Skeletal muscle cell (primary cell): ENCODE results near the gene CACNA1D.

Source experiments
- DNase-seq: peaks from one replicate; pipeline ENCODE4 v3.0.0-alpha.2; 2010; ENCODE audit warnings: low read depth
- H3K4me3 ChIP-seq: 2 replicates; pipeline ENCODE4 v1.5.1; 2011; ENCODE audit warnings: low read depth, mild to moderate bottlenecking, control low read depth, low read length, moderate library complexity

Gene CACNA1D

DNA sequence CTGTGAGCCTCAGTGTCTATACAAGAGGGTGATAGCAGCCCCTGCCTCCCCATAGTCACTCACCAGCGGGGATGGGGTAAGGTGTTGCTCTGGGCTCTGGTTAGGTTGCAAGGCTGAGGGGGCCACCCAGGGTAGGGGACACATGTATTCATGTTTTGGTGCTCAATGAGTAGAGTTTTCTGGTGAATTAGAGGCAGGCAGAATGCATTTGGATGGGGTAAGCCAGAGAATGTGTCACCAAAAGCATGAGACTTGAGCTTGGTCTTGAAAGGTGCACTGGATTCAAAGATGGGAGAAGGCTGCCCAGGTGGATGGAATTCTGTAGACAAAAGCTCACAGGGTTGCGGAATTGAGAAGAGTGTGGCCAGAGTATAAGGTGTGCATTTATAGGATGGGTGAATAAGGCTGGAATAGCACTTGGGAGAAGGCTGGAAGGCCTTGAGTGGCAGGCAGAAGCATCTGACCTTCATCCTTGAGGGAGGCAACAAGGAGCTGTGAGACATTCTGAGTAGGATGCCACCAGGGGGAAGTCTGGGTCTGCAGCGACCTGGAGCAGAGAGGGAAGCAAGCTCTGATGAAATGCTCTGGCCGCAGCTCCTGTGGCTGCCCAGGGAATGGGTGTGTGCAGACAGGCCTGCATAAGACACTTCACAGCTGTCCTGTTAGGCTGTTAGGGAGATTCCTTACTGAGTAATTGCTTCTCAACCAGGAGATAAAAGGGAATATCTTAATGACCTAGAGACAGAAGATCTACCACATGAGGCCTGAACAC, 202.2 kb downstream of the CACNA1D start:
- H3K4me3 ChIP-seq, result no peak overlapping the region
- DNase-seq, result no peak

GRCh38 chr3:53700441-53700840, 206.0 kb downstream of the CACNA1D start:
- no peak overlapping the region for H3K4me3 ChIP-seq
- DNase-seq, result no peak

- DNase-seq, result no peak
- no peak overlapping the region for H3K4me3 ChIP-seq
Observed at GRCh38 chr3:53702776-53703530, 208.5 kb downstream of the CACNA1D start.

DNA sequence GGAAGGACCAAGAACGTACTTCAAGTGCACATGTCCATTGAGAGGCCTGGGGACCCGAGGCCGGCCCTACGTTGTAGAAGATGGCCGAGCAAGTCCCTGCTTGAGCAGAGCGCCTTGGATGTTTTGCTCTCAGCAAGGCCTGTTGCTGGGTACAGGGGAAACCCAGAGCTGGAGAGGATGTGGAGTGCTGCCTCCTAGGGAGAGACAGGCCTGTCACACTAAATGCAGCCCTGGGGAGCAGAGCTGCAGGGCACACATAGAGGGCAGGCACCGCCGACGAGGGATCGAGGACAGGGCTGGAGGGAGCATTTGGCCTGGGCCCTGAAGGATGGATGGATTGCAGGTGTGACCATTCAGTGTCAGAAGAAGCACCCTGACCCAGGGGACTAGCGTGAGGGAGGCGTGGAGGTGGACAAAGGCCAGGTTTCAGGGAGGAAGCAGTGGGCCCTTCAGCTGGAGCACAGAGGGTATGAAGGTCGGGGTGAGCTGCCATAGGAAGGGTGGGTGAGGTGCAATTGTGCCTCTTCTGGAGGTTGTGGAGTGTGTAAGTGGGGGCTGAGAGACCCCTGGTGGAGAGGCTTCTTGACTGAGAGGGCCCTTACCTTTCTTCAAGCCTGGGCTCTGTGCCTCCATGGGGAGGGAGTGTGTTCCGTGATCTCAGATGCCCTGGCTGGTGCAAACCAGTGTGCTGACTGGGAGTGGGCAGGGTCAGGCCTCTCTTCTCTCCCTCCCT, 209.4 kb downstream of the CACNA1D start:
- H3K4me3 ChIP-seq, result no peak overlapping the region
- DNase-seq, result no peak

- H3K4me3 ChIP-seq, result no peak overlapping the region
- DNase-seq, result no peak
Observed at GRCh38 chr3:53704363-53704725, 209.9 kb downstream of the CACNA1D start.

- DNase-seq, result no peak
Observed at GRCh38 chr3:53705024-53705745, 210.8 kb downstream of the CACNA1D start.

GRCh38 chr3:53705774-53706173, 211.4 kb downstream of the CACNA1D start:
- no peak overlapping the region for H3K4me3 ChIP-seq
- no peak for DNase-seq

More at GRCh38 chr3:53705024-53705745, 210.8 kb downstream of the CACNA1D start:
- no peak overlapping the region for H3K4me3 ChIP-seq

- no peak overlapping the region for H3K4me3 ChIP-seq
- DNase-seq, result no peak
Observed at GRCh38 chr3:53707222-53707621, 212.8 kb downstream of the CACNA1D start.

- no peak for DNase-seq
- H3K4me3 ChIP-seq, result no peak overlapping the region
Observed at GRCh38 chr3:53708001-53708621, 213.7 kb downstream of the CACNA1D start.

DNA sequence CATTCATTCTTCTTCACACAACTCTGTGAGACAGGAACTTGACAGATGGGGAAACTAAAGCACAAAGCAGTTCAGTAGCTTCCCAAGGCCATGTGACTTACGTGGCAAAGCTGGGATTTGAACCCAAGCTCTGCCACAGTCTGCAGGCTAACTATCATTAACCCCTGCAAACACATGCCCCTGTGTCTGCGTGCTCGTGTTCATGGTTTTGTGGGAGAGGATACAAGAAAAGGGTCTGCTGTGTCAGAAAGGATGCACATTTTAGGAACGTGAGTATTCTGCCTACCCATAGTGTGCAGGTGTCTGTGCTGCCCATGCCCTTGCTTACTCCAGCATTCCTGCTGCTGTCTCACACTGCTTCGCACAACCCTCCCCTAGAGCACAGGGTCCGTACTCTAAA, 214.8 kb downstream of the CACNA1D start:
- no peak for DNase-seq
- H3K4me3 ChIP-seq, result no peak overlapping the region

GRCh38 chr3:53709860-53710674, 215.7 kb downstream of the CACNA1D start:
- no peak overlapping the region for H3K4me3 ChIP-seq
- peak; percentile 11 for DNase-seq

GRCh38 chr3:53711387-53711786, 217.0 kb downstream of the CACNA1D start:
- DNase-seq, result no peak
- H3K4me3 ChIP-seq, result no peak overlapping the region

- DNase-seq, result no peak
- H3K4me3 ChIP-seq, result no peak overlapping the region
Observed at GRCh38 chr3:53712817-53713388, 218.5 kb downstream of the CACNA1D start.

- DNase-seq, result no peak
- H3K4me3 ChIP-seq, result no peak overlapping the region
Observed at GRCh38 chr3:53713626-53714025, 219.2 kb downstream of the CACNA1D start.

GRCh38 chr3:53715815-53716483, 221.5 kb downstream of the CACNA1D start:
- DNase-seq, result no peak
- H3K4me3 ChIP-seq, result no peak overlapping the region

DNA sequence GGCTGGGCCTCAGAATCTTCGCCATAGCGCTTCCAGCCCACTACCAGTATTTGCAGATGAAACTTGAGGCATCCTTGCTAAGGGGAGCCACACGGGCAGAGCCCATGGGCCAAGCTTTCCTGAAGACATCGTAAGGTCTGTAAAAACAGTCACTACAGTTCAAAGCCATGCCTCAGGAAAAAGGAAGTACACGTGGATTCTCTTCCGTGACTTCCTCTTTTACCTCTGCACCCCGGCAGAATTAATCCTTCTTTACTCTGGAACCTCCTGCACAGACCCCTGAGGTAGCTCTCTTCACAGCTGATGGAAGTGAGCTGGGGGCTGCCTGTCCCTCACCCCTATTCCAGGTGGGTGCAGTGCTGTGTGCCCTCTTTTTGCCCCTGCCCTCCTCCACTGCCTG, 222.6 kb downstream of the CACNA1D start:
- no peak overlapping the region for H3K4me3 ChIP-seq
- DNase-seq, result no peak

DNA sequence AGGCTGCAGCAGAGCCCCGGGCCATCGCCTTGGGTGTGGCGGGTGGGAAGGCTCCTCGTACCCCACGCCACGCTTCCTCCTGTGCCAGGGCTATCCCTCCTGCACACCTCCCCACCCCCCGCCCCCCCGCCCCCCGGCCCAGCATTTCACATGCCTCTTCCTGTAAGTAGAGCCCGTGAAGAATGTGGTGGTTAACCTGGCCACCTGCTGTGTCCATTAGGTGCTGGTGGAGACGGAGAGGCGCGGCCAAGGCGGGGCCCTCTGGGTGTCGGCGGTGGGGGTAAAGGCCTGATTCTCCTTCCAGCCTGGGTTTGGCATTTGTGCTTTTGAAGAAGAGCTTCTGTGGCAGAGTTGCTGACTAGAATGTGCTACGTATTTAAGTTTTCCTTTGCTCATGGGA, 224.1 kb downstream of the CACNA1D start:
- H3K4me3 ChIP-seq, result no peak overlapping the region
- no peak for DNase-seq

GRCh38 chr3:53719796-53720195, 225.4 kb downstream of the CACNA1D start:
- no peak overlapping the region for H3K4me3 ChIP-seq
- DNase-seq, result no peak
